ENCODE measurements around the gene RAG2.

GRCh38 chr11:36601155-36601554 is 3.1 kb upstream of the RAG2 start:
- TF ChIP-seq SUZ12 (IDR thresholded peaks at IDR 0.05; ENCODE audit: extremely low read depth, insufficient read depth, insufficient read length), result no peak
- no peak for TF ChIP-seq ZNF274 (IDR thresholded peaks at IDR 0.05; ENCODE audit: low read depth, low read length)

Data from NT2/D1 (cell line).